A549 (cell line): Measurements from ENCODE around the gene CEP63.

Experiments used
- CTCF ChIP-seq: fragments of >200 bp; sonication (Bioruptor Twin); formaldehyde crosslinking; IDR thresholded peaks from 3 replicates; pipeline ENCODE4 v1.5.1; 2016
- HDAC2 ChIP-seq: fragments of 200-600 bp; sonication (generic); IDR thresholded peaks from 2 replicates; pipeline ENCODE4 v1.6.1; 2016
- NFE2L2 ChIP-seq: fragments of 150-350 bp; conservative IDR thresholded peaks from 2 replicates; pipeline ENCODE4 v1.6.1; 2014; ENCODE audit warnings: low read length
- PBX3 ChIP-seq: IDR thresholded peaks from 2 replicates; pipeline ENCODE4 v1.6.1; 2012
- POLR2A ChIP-seq: IDR thresholded peaks from 2 replicates; pipeline ENCODE4 v1.6.1; 2012; ENCODE audit warnings: mild to moderate bottlenecking, low read length

DNA sequence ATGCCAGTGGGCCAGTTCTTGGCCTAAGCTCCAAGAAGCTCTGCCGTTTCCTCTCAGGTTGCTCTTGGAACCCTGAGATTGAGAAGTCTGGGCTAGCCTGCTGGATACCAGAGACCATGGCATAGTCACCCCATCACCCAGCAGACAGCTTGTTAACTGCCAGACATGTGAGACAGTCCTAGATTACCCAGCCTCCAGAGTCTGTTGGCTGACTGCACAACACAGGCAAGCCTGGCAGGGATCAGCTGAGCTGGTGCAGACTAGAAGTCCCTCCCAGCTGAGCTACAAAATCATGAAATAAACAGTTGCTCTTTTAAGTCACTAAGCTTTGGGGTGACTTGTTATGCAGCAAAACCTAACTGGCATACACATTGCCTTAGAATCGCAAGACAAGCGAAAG lies 5.3 kb upstream of the CEP63 start:
- TF ChIP-seq CTCF (no peak), POLR2A (no peak), HDAC2 (no peak), PBX3 (no peak), NFE2L2 (no peak)
